GM21381 (cell line): ENCODE measurements around the gene ZNF500.
"Not testable (repeated sequence)": the region's sequence is repeated elsewhere in the genome, so short reads cannot be mapped to it uniquely, and the experiment has no call there.

Experiments used
- ATAC-seq: cut with Tn5 transposase; IDR thresholded peaks from one replicate; pipeline ENCODE4 v1.9.1; 2021; ENCODE audit warnings: mild to moderate bottlenecking, moderate library complexity; ENCODE audit not compliant: unreplicated experiment

ZNF500 gene

DNA sequence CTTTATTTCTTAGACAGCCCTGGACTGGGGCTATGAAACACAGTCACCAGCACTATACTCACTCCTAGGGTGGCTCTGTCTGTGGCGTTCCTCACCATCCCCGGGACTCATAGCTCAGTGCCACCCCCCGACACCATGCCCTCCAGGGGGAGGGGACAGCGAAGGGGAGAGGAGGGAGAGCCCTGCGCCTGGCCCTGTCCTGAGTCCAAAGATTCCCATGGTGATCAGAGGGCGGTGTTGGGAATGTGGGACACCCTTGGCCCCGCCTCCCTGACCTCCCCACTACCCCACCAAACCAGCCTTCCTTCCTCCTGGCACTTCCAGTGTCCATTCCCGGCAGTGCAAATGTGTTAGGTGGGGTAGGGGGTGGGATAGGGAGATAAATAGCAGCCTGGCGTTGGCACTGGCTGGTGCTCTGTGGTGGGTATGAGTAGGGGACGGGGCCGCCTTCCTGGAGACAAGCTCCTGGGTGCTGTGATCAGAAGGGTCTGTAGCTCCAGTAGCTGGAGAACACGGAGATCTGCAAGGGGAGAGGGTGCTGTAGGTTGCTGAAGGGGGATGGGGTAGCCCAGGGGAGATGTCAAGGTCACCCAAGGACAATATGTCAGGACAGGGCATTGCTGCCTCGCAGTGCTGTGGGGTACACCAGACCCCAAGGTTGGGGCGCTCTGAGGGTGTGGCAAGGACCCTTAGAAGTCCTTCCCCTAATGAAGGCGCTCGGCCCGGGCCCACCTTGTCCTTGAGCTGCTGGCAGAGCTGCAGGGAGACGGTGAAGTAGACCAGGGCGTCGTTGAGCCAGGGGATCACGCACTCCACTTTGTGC, 30.2 kb upstream of the ZNF500 start:
- no peak for ATAC-seq

- ATAC-seq, result no peak
Observed at GRCh38 chr16:4795828-4796572, 29.0 kb upstream of the ZNF500 start.

- no peak for ATAC-seq
Observed at GRCh38 chr16:4795181-4795827, 28.3 kb upstream of the ZNF500 start, which contains the start of gene SMIM22. TSS of gene SMIM22 (plus strand) at chr16:4795369. CDS start at chr16:4795735, 366 bp downstream.

DNA sequence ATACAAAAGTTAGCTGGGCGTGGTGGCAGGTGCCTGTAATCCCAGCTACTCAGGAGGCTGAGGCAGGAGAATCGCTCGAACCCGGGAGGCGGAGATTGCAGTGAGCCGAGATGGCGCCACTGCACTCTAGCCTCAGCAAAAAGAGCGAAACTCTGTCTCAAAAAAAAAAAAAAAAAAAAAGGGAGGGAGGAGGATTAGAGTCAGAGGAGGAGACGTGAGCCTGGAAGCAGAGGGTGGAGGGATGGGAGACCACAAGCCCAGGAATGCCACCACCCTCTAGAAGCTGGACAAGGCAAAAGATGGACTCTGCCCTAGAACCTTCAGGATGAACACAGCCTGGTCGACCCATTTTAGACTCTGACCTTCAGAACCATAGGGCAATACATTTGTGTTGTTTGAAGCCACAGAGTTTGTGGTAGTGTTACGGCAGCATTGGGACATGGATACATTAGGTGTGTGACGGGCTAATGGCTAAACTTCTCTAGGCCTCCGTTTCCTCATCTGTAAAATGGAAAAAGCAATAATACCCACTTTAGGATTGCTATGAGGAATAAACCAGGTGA, 26.1 kb upstream of the ZNF500 start:
- no peak for ATAC-seq

GRCh38 chr16:4790871-4791270, 23.9 kb upstream of the ZNF500 start:
- ATAC-seq, result no peak

GRCh38 chr16:4790261-4790660, 23.3 kb upstream of the ZNF500 start:
- ATAC-seq, result no peak

GRCh38 chr16:4788910-4789309, 21.9 kb upstream of the ZNF500 start:
- no peak for ATAC-seq

DNA sequence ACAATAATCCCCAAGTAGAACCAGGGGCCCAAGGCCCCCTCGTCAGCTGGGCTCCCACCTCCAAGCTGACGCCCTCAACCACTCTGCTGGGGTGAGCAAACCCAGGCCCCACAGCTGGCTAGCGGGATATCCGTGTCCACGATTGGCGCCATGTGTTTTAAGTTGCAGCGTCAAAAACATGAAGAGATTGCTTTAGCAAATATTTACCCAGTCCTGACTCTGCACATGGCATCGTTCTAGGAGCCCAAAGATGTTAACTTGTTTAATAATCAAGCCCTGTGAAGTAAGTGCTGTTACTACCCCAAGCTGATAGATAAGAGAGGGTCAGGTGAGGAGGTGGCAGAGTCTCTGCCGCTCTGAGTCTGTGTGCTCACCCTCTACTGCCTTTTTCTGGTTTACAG, 21.5 kb upstream of the ZNF500 start:
- ATAC-seq, result no peak

DNA sequence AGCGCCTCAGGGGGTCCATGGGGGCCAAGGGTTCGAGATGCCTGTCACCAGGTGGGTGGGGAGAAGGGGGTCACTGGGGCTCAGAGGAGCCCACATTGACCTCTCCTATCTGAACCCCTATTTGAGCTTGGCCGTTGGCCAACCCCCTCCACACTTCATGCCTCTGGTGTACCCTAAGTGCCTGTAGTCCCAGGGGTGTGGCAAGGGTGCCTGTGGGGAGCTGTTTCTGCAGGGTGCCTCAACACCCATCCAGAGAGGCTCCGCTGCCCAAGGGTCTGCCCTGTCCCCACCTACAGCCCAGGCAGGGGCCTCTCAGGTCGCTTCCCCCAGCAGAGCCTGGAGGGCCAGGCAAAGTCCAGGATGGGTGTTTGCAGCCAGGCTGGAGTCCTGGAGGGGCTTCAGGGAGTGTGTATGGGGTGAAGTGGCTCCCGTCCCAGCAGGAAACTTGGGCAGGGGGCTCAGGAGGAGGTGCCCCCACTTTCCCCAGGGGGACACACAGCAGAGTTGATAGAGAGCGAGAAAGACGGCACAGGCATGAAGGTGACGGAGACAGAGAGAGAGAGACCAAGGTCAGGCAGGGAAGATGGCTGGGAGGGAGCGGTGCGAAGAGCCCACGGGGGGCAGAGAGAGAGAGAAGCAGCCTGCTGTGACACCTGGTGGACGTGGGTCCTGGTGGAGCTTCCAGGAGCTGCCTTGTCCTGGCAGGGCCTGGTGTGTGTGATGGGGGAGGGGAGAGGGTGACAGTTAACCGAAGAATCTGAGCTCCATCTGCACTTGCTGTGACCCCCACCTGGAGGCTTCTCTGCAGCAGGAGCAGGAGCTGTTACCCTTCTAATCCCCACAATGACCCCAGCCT, 20.9 kb upstream of the ZNF500 start, which contains the start of gene SEPTIN12:
TSS of gene SEPTIN12 (minus strand) at position 719 of the 856 bp plus-strand sequence. CDS start at position 19, 700 bp downstream.
- no peak for ATAC-seq

- ATAC-seq, result no peak
Observed at GRCh38 chr16:4787068-4787467, 20.1 kb upstream of the ZNF500 start.

DNA sequence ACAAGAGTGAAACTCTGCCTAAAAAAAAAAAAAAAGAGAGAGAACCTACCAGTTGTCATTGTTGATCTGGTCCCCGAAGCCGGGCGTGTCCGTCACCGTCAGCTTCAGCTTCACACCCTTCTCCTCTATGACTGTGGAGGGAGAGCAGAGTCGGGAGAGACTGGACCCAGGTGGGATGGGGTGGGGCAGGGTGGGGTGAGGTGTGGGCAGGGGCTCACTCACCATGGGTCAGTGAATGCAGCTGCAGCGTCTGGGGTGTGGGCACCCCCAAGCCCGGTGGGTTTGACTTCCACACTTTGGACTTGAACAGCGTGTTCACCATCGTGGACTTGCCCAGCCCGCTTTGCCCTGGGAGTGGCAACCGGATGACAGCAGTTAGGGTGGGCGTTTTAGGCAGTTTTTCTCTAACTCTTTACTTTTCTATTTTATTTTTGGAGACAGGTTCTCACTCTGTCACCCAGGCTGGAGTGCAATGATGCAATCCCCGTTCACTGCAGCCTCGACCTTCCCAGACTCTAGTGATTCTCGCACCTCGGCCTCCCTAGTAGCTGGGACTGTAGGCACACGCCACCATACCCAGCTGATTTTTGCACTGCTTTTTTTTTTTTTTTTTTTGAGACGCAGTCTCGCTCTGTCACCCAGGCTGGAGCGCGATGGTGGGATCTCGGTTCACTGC, 18.9 kb upstream of the ZNF500 start:
- ATAC-seq, result no peak

GRCh38 chr16:4784444-4784987, 17.6 kb upstream of the ZNF500 start:
- not testable (repeated sequence) for ATAC-seq

DNA sequence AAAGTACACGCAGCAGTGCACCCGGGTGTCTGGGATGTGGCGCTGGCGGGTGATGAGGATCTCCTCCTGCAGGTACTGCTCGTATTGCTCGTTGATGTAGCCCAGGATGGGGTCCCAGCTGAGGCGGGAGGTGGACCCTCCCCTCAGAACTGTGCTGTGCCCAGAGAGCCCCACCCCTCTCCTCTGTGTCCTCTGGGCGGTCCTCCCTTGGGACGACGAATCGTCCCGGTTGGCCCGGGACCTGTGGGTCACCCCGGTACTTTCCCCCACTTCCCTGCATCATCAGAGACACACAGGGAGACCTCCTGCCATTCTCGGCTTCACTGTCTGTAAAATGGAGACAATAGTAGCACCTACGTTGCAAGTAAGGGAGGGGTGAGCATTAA, 17.0 kb upstream of the ZNF500 start:
- ATAC-seq, result no peak

- no peak for ATAC-seq
Observed at GRCh38 chr16:4783251-4783950, 16.4 kb upstream of the ZNF500 start.

DNA sequence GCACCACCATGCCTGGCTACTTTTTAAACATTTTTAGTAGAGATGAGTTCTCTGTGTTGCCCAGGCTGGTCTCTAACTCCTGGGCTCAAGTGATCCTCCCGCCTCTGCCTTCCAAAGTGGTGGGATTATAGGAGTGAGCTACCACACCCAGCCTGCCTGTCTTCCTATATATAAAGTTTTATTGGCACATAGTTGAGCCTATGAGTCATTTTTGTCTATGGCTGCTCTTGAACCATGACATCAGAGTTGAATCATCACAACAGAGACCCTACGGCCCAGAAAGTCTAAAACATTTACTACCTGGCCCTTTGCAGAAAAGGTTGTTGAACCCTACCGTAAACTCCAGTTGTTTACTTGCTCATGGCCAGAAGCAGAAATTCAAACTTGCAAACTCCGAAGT, 13.3 kb upstream of the ZNF500 start:
- no peak for ATAC-seq

DNA sequence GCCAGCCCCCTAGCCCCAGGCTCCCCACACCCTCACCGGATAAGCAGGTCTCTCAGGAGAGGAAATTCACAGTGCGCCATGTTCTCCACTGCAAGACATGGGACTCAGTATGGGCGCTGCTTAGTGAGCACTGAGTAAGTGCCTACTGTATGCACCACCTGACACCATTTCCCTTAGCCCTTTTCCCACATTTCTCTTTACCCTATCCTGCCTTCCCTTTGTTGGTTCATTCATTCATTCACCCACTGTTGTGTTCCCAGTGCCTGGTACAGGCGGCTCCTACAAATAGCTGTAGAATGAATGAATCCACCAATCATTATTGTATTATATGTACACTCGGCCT, 11.1 kb upstream of the ZNF500 start:
- no peak for ATAC-seq

GRCh38 chr16:4777339-4778049, 10.5 kb upstream of the ZNF500 start:
- no peak for ATAC-seq

DNA sequence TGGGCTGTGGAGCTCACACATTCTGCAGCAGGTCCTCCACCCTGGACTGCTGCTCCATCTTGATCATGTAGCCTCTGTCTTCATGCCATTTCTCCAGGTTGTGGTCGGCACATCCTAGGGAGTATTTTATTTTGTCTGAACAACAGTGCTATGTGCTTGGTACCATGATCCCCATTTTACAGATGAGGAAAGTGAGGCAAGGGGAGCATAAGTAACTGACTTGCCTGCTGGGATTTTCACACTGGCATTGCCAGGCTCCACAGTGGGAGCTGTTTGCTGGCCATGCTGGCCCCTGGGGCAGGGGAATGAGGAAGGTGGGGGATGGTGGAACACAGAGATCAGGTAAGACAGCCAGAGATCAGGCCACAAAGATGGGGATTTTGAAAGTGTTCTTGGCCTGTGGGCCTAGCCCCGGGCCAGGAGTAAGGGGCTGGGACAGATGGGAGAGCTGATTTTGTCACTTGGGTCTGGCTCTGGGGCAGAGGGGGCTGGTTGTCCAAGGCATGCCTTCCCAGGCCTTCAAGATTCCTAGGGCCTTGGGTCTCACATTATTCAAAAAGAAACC, 9.3 kb upstream of the ZNF500 start:
- no peak for ATAC-seq
